Suprapubic skin (tissue), 4 donors: ENCODE results near the gene ANKRD42. TPM values are rescaled to one million over a fixed set of nuclear protein-coding genes. Genes with fewer than 3 reads are reported as not detected.

ENCODE experiments used
- DNase-seq, 2 donors: peaks; one replicate each; pipeline ENCODE4 v3.0.0-alpha.2; 2019; ENCODE audit warnings: low spot score in 2 of 2
- H3K27ac ChIP-seq: fragments of 200-600 bp; sonication (generic); one replicate; pipeline ENCODE4 v1.5.1; 2019
- H3K27me3 ChIP-seq: fragments of 200-600 bp; sonication (generic); one replicate; pipeline ENCODE4 v1.5.1; 2019
- H3K36me3 ChIP-seq: fragments of 200-600 bp; sonication (generic); one replicate; pipeline ENCODE4 v1.5.1; 2019
- H3K4me1 ChIP-seq: fragments of 200-600 bp; sonication (generic); one replicate; pipeline ENCODE4 v1.5.1; 2019
- H3K4me3 ChIP-seq: fragments of 200-600 bp; sonication (generic); one replicate; pipeline ENCODE4 v1.5.1; 2019; ENCODE audit warnings: mild to moderate bottlenecking
- H3K9me3 ChIP-seq: fragments of 200-600 bp; sonication (generic); one replicate; pipeline ENCODE4 v1.5.1; 2019
- CTCF ChIP-seq, 2 donors: fragments of 200-600 bp in 1 of 2; fragments of 450-650 bp in 1 of 2; sonication (generic) in 1 of 2; IDR thresholded peaks; one replicate each; pipeline ENCODE4 v1.5.1; 2016 to 2019; ENCODE audit warnings: antibody characterized with exemption in 2 of 2, mild to moderate bottlenecking in 1 of 2, moderate library complexity in 1 of 2
- EP300 ChIP-seq: sonication (generic); formaldehyde crosslinking; IDR thresholded peaks from one replicate; pipeline ENCODE4 v1.6.1; 2017; ENCODE audit warnings: antibody characterized with exemption
- POLR2A ChIP-seq, 2 donors: fragments of 450-650 bp; IDR thresholded peaks; one replicate each; pipeline ENCODE4 v1.6.1; 2017; ENCODE audit warnings: antibody characterized with exemption in 2 of 2, mild to moderate bottlenecking in 2 of 2, moderate library complexity in 2 of 2
- POLR2AphosphoS5 ChIP-seq, 3 donors: sonication (generic); formaldehyde crosslinking; IDR thresholded peaks; one replicate each; pipeline ENCODE4 v1.6.1; 2017; ENCODE audit warnings: antibody characterized with exemption in 3 of 3
- WGBS: methylation state at CpG from one replicate; pipeline ENCODE4 v1.1.5; 2018; 5-methylcytosine and 5-hydroxymethylcytosine counted together
- total RNA-seq, 4 donors: library from RNA; depleted of rRNA; stranded (reverse); fragments of >200 nt; gene quantifications; one replicate each; pipeline ENCODE4 v1.1.0, GENCODE V29; 2016

Gene ANKRD42
- 10 to 100 TPM in 2 of 4 donors, 1 to 10 TPM in 2; 7.2 to 12.6 (median 10.5) TPM for total RNA-seq

GRCh38 chr11:83193315-83194280, at the start of gene ANKRD42:
ANKRD42 (plus strand) TSS chr11:83193712; CDS start chr11:83194671, 959 bp downstream.
- H3K36me3 ChIP-seq: peaks cover 36% of the 10 kb centered on the region
- under 1% methylated on average over 67 of the region's 67 CpGs for WGBS
- H3K9me3 ChIP-seq: no peaks in the 10 kb centered on the region
- H3K4me3 ChIP-seq: peak within 1 kb of the TSS; percentile 87
- DNase-seq: peak; percentile 95 to 96
- H3K4me1 ChIP-seq: peaks cover 36% of the 10 kb centered on the region
- peak in 2 of 3 donors; percentile 79 to 92 for TF ChIP-seq POLR2AphosphoS5 (IDR thresholded peaks at IDR 0.05)
- TF ChIP-seq CTCF (IDR thresholded peaks at IDR 0.05): no peak
- TF ChIP-seq POLR2A (IDR thresholded peaks at IDR 0.05): peak in 1 of 2 donors; percentile 81
- no peak for TF ChIP-seq EP300
- H3K27me3 ChIP-seq: no peaks in the 10 kb centered on the region
- peak within 1 kb of the TSS; percentile 94 for H3K27ac ChIP-seq

- Histone ChIP-seq H3K36me3 (no peaks in the 10 kb centered on the region), H3K27ac (no peak overlapping the region), H3K4me3 (no peak overlapping the region), H3K4me1 (no peaks in the 10 kb centered on the region), H3K9me3 (no peaks in the 10 kb centered on the region), H3K27me3 (no peaks in the 10 kb centered on the region)
- DNase-seq: no peak
- 80% methylated on average over 4 of the region's 4 CpGs for WGBS
- TF ChIP-seq EP300: no peak
- no peak for TF ChIP-seq POLR2AphosphoS5 (IDR thresholded peaks at IDR 0.05)
- no peak for TF ChIP-seq CTCF (IDR thresholded peaks at IDR 0.05)
- no peak for TF ChIP-seq POLR2A (IDR thresholded peaks at IDR 0.05)
Measured at GRCh38 chr11:83147895-83148294, 45.6 kb upstream of the ANKRD42 start.

- no peak overlapping the region for H3K4me3 ChIP-seq
- TF ChIP-seq EP300 (no peak), POLR2A (IDR thresholded peaks at IDR 0.05) (no peak), CTCF (IDR thresholded peaks at IDR 0.05) (no peak), POLR2AphosphoS5 (IDR thresholded peaks at IDR 0.05) (no peak)
- no peaks in the 10 kb centered on the region for H3K9me3 ChIP-seq
- 89% methylated on average over 2 of the region's 2 CpGs for WGBS
- H3K27me3 ChIP-seq: no peaks in the 10 kb centered on the region
- no peak overlapping the region for H3K27ac ChIP-seq
- no peaks in the 10 kb centered on the region for H3K36me3 ChIP-seq
- DNase-seq: no peak
- H3K4me1 ChIP-seq: no peaks in the 10 kb centered on the region
Measured at GRCh38 chr11:83150450-83150849, 43.1 kb upstream of the ANKRD42 start.

- no peaks in the 10 kb centered on the region for H3K9me3 ChIP-seq
- no peak for DNase-seq
- 55% methylated on average over 10 of the region's 10 CpGs for WGBS
- no peaks in the 10 kb centered on the region for H3K36me3 ChIP-seq
- no peak overlapping the region for H3K4me3 ChIP-seq
- TF ChIP-seq POLR2AphosphoS5 (IDR thresholded peaks at IDR 0.05) (no peak), CTCF (IDR thresholded peaks at IDR 0.05) (no peak), POLR2A (IDR thresholded peaks at IDR 0.05) (no peak), EP300 (no peak)
- H3K4me1 ChIP-seq: peaks cover 2% of the 10 kb centered on the region
- no peaks in the 10 kb centered on the region for H3K27me3 ChIP-seq
- no peak overlapping the region for H3K27ac ChIP-seq
Measured at GRCh38 chr11:83151274-83151977, 42.1 kb upstream of the ANKRD42 start.

- Histone ChIP-seq H3K4me1 (peaks cover 2% of the 10 kb centered on the region), H3K27me3 (no peaks in the 10 kb centered on the region), H3K27ac (no peak overlapping the region), H3K4me3 (no peak overlapping the region), H3K36me3 (no peaks in the 10 kb centered on the region), H3K9me3 (no peaks in the 10 kb centered on the region)
- no peak for DNase-seq
- TF ChIP-seq CTCF (IDR thresholded peaks at IDR 0.05) (no peak), EP300 (no peak), POLR2A (IDR thresholded peaks at IDR 0.05) (no peak), POLR2AphosphoS5 (IDR thresholded peaks at IDR 0.05) (no peak)
- WGBS: 79% methylated on average over 2 of the region's 2 CpGs
Measured at GRCh38 chr11:83152264-83152663, 41.2 kb upstream of the ANKRD42 start.
